Measurements from ENCODE around the gene SH3BP4.

Gene SH3BP4

GRCh38 chr2:234914371-234915154 is 37.3 kb upstream of the SH3BP4 start:
- TF ChIP-seq ZFX (IDR thresholded peaks at IDR 0.05) (no peak), CTCF (conservative IDR thresholded peaks at IDR 0.05) (no peak)
- no peak overlapping the region for H3K27ac ChIP-seq

- H3K27ac ChIP-seq = no peak overlapping the region
- TF ChIP-seq CTCF (conservative IDR thresholded peaks at IDR 0.05) = no peak
Measured at GRCh38 chr2:234916674-234917073, 35.1 kb upstream of the SH3BP4 start.

DNA sequence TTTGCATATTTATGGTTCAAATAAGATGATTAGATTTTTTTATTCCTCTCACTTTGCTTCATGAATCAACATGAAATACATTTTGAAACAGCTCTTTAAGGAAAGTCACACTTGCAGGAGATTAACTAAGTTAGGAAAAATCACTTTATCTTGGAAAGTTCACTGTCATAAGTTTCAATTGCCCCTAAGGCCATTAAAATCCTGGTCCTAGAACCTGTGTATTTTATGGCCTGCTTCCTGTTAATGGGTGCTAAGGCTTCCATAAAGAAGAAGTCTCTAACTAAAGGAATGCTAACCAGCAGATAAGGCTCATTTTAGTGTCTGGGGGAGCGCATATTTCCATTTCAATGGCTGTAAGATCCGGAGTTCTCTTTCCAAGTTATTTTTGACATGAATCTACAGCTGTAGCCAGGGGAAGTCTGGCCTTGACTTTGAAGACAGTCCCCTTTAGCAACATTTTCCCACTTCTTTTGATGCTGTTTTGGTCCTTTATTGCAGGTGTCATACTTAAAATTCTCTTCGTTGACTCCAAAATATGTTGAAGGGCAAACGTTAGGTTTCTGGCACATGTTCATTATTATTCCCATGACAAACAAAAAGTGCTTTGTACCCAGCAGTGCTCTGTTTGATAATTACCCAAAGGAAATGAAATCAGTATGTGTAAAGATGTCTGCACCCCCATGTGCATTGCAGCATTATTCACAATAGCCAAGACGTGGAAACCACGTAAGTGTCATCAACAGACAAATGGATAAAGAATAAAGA is 34.4 kb upstream of the SH3BP4 start:
- TF ChIP-seq CTCF (conservative IDR thresholded peaks at IDR 0.05) (no peak), ZFX (IDR thresholded peaks at IDR 0.05) (no peak)
- no peak overlapping the region for H3K27ac ChIP-seq

DNA sequence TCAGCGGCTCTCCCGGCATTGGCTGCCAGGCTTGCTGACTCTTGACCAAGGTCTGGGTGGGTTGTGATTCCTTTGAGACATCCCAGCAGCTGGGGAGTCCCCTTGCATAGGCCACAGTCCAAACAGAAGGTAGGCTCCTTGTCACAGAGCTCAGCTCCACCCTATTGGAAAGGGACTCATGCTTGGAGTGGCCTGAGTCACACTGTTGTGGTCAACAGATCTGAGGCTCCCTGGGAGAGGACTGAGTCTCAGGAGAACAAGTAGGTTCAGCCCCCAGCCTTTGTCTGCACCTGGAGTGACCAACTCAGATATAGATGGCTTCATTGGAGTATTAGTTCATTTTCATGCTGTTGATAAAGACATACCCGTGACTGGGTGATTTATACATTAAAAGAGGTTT is 32.1 kb upstream of the SH3BP4 start:
- no peak overlapping the region for H3K27ac ChIP-seq
- TF ChIP-seq ZFX (IDR thresholded peaks at IDR 0.05) (no peak), CTCF (conservative IDR thresholded peaks at IDR 0.05) (no peak)

GRCh38 chr2:234920836-234921235 is 31.0 kb upstream of the SH3BP4 start:
- no peak overlapping the region for H3K27ac ChIP-seq
- TF ChIP-seq CTCF (conservative IDR thresholded peaks at IDR 0.05) = no peak
- no peak for TF ChIP-seq ZFX (IDR thresholded peaks at IDR 0.05)

DNA sequence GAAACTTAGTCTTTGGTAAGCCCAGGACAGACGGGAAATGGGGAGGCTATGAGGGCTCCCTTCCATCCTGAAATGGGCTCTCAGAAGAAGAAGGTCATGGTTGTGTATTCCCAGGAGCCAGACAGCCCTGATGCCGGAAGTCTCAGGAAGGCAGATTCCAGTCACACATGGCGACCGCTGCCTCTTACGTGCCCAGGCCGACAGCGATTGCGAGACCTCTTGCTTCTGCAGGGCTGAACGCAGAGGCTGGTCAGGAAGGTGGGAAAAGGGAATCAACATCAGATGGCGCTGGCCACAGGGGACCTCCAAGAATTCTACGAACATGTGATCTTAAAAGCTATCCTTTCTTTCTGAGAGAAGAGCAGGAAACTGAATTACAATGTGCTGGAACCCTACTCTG is 22.8 kb upstream of the SH3BP4 start:
- TF ChIP-seq ZFX (IDR thresholded peaks at IDR 0.05) (no peak), CTCF (conservative IDR thresholded peaks at IDR 0.05) (no peak)

GRCh38 chr2:234930397-234930796 is 21.4 kb upstream of the SH3BP4 start:
- no peak overlapping the region for H3K27ac ChIP-seq
- no peak for TF ChIP-seq CTCF (conservative IDR thresholded peaks at IDR 0.05)
- TF ChIP-seq ZFX (IDR thresholded peaks at IDR 0.05) = no peak

More for the DNA sequence above, 22.8 kb upstream of the SH3BP4 start:
- no peak overlapping the region for H3K27ac ChIP-seq
